Parathyroid adenoma (tissue), 2 donors: ENCODE results near the gene NCOA6.

Source experiments
- H2AFZ ChIP-seq: fragments of 300-600 bp; sonication (generic); one replicate; pipeline ENCODE4 v1.7.0; 2017; ENCODE audit warnings: antibody characterized with exemption, mild to moderate bottlenecking
- H3K27ac ChIP-seq: fragments of 300-600 bp; sonication (generic); one replicate; pipeline ENCODE4 v1.7.0; 2017
- H3K27me3 ChIP-seq: fragments of 300-600 bp; sonication (generic); one replicate; pipeline ENCODE4 v1.7.0; 2017; ENCODE audit warnings: low read length; ENCODE audit not compliant: control insufficient read depth, insufficient read depth
- H3K36me3 ChIP-seq: fragments of 300-600 bp; sonication (generic); one replicate; pipeline ENCODE4 v1.7.0; 2017; ENCODE audit warnings: low read length; ENCODE audit not compliant: control insufficient read depth, insufficient read depth
- H3K4me1 ChIP-seq: fragments of 300-600 bp; sonication (generic); one replicate; pipeline ENCODE4 v1.7.0; 2017; ENCODE audit warnings: control low read depth
- H3K4me2 ChIP-seq: fragments of 300-600 bp; sonication (generic); one replicate; pipeline ENCODE4 v1.7.0; 2017; ENCODE audit warnings: low read length
- H3K4me3 ChIP-seq: fragments of 300-600 bp; sonication (generic); one replicate; pipeline ENCODE4 v1.7.0; 2017; ENCODE audit warnings: low read depth, low read length
- H3K79me2 ChIP-seq: fragments of 300-600 bp; sonication (generic); one replicate; pipeline ENCODE4 v1.7.0; 2017; ENCODE audit warnings: control low read depth
- H3K9ac ChIP-seq: fragments of 300-600 bp; sonication (generic); one replicate; pipeline ENCODE4 v1.7.0; 2017; ENCODE audit warnings: mild to moderate bottlenecking
- H3K9me3 ChIP-seq: fragments of 300-600 bp; sonication (generic); one replicate; pipeline ENCODE4 v1.7.0; 2017; ENCODE audit warnings: low read length; ENCODE audit not compliant: control insufficient read depth
- TF ChIP-seq, protein P1 (sequence below): fragments of 300-600 bp; sonication (generic); IDR thresholded peaks from one replicate; pipeline ENCODE4 v1.7.0; 2017; ENCODE audit warnings: antibody characterized with exemption, mild to moderate bottlenecking
- donor health status: primary hyperparathyroidism.

NCOA6 gene

DNA sequence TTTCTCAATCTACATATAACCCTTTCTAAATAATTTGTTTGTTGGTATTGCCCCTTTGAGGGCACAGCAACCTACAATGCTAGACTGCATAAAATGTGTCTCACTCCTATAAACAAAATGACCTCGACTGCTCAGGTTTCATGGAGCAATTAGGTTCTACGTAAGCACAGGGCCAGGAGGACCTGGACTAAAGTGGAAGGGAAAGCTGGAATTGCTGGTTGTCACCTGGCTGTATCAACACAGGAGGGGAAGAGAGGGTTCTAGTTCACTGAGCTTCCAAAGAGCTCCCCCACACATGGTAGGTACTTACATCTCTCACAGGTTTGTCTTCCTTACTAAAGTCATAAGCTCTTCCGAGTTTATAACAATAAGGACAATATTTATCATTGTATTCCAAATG, 51.0 kb downstream of the NCOA6 start:
- H3K4me2 ChIP-seq: no peak overlapping the region
- TF ChIP-seq, protein P1, sequence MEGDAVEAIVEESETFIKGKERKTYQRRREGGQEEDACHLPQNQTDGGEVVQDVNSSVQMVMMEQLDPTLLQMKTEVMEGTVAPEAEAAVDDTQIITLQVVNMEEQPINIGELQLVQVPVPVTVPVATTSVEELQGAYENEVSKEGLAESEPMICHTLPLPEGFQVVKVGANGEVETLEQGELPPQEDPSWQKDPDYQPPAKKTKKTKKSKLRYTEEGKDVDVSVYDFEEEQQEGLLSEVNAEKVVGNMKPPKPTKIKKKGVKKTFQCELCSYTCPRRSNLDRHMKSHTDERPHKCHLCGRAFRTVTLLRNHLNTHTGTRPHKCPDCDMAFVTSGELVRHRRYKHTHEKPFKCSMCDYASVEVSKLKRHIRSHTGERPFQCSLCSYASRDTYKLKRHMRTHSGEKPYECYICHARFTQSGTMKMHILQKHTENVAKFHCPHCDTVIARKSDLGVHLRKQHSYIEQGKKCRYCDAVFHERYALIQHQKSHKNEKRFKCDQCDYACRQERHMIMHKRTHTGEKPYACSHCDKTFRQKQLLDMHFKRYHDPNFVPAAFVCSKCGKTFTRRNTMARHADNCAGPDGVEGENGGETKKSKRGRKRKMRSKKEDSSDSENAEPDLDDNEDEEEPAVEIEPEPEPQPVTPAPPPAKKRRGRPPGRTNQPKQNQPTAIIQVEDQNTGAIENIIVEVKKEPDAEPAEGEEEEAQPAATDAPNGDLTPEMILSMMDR: no peak
- H3K27me3 ChIP-seq: no peaks in the 10 kb centered on the region
- H2AFZ ChIP-seq: no peak overlapping the region
- no peak overlapping the region for H3K4me3 ChIP-seq
- no peaks in the 10 kb centered on the region for H3K79me2 ChIP-seq
- no peaks in the 10 kb centered on the region for H3K36me3 ChIP-seq
- no peak overlapping the region for H3K9ac ChIP-seq
- peak overlapping the region; percentile 16 for H3K27ac ChIP-seq
- H3K9me3 ChIP-seq: no peaks in the 10 kb centered on the region
- H3K4me1 ChIP-seq: peaks cover 17% of the 10 kb centered on the region

DNA sequence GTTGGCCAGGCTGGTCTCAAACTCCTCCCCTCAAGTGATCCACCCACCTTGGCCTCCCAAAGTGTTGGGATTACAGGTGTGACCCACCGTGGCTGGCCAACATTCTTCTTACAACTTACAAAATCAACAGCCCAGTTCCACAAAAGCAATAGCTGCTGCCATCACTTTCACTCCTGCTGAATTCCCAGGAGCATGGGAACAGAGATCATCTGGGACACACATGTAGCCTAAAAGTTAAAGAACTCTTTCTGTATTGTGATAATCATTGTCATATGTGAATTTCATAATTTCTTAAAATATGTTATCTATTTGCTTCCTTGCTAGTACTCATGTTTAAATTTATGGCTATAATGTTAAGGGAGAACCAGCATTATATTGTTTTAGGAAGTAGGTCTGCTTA, 51.7 kb downstream of the NCOA6 start:
- Histone ChIP-seq H2AFZ (no peak overlapping the region), H3K9me3 (no peaks in the 10 kb centered on the region), H3K27me3 (no peaks in the 10 kb centered on the region), H3K4me3 (no peak overlapping the region), H3K9ac (no peak overlapping the region), H3K79me2 (no peaks in the 10 kb centered on the region), H3K4me1 (peaks cover 18% of the 10 kb centered on the region), H3K4me2 (no peak overlapping the region), H3K27ac (no peak overlapping the region), H3K36me3 (no peaks in the 10 kb centered on the region)
- TF ChIP-seq, protein P1: no peak

DNA sequence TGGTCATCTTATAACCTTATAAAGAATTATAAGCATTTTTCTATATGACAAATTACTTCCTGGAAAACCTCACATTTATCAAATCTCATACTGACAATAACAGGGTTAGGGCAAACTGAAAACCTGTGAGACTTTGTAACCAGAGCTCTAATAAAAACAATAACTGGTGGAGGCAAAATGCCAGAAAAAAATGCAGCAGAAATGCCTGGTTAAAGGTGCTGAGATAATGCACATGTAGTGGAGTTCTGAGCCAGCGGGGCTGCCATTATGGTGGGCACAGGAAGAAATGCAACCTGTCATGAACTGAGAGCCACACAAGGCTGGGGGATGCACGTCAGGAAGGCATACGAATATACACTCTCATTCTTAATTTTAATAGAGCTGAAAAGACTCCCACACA, 53.0 kb downstream of the NCOA6 start:
- Histone ChIP-seq H3K4me2 (no peak overlapping the region), H3K9me3 (no peaks in the 10 kb centered on the region), H3K4me1 (peaks cover 18% of the 10 kb centered on the region), H3K9ac (no peak overlapping the region), H3K27ac (no peak overlapping the region), H3K36me3 (no peaks in the 10 kb centered on the region), H3K27me3 (no peaks in the 10 kb centered on the region), H3K79me2 (no peaks in the 10 kb centered on the region), H2AFZ (no peak overlapping the region), H3K4me3 (no peak overlapping the region)
- TF ChIP-seq, protein P1: no peak

DNA sequence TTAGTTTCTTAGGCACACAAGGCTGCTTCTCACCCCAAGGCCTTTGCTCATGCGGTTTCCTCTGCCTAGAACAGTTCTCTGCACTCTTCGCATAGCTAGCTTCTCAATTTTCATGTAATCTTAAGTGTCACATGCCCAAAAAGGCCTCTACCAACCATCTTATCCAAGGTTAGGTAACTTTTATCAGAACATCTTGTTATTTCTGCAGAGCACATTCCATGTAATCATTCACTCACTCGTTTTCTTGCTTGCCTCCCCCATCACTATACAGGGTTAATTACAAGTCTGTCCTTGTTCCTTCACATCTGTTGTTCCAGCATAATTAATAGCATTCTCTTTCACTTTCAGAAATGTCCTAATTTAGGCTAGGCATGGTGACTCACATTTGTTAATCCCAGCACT, 53.8 kb downstream of the NCOA6 start:
- Histone ChIP-seq H3K79me2 (no peaks in the 10 kb centered on the region), H3K9ac (no peak overlapping the region), H3K27ac (peak overlapping the region; percentile 67), H3K4me3 (no peak overlapping the region), H2AFZ (no peak overlapping the region), H3K27me3 (no peaks in the 10 kb centered on the region), H3K36me3 (no peaks in the 10 kb centered on the region), H3K9me3 (no peaks in the 10 kb centered on the region), H3K4me1 (peaks cover 18% of the 10 kb centered on the region), H3K4me2 (peak overlapping the region; percentile 41)
- TF ChIP-seq, protein P1: no peak

DNA sequence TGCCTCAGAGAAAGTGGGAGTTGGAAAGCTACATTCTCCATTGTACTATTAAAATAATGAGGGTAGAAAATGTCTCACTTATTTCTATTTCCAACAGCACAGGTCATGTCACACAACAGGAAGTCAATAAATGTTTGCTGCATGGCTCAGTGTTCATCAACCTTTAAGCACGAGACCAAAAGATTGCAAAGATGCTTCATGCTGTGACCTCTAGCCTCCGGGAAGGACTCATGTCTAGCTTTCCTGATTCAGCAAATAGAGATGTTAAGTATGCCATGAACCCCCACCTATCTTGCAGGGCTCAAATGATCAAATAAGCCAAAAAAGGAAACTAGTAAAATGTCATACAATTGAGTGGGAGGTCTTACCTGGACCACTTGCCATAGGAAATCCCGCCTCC, 57.4 kb downstream of the NCOA6 start:
- H2AFZ ChIP-seq: no peak overlapping the region
- H3K27me3 ChIP-seq: no peaks in the 10 kb centered on the region
- no peak overlapping the region for H3K4me2 ChIP-seq
- peaks cover 10% of the 10 kb centered on the region for H3K79me2 ChIP-seq
- no peaks in the 10 kb centered on the region for H3K36me3 ChIP-seq
- TF ChIP-seq, protein P1: no peak
- no peak overlapping the region for H3K4me3 ChIP-seq
- H3K9ac ChIP-seq: no peak overlapping the region
- H3K9me3 ChIP-seq: no peaks in the 10 kb centered on the region
- H3K4me1 ChIP-seq: peaks cover 11% of the 10 kb centered on the region
- no peak overlapping the region for H3K27ac ChIP-seq
